Measurements from ENCODE around the gene OR10A7.

Gene OR10A7

DNA sequence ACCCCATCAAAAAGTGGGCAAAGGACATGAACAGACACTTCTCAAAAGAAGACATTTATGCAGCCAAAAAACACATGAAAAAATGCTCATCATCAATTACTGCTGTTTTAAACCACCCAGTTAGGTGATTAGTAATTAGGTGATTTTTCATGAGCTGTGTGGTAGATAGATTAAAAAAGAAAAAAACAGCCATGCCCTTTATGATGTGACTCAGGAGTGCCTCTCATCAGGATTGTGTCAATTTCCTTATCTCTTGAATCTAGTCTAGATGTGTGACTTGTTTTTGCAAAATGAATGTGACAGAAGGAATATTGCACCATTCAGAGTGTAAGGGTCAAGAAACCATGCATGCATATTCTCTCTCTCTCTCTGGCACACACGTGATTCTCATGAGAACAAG, 5.7 kb downstream of the OR10A7 start:
- H3K27ac ChIP-seq: no peak overlapping the region
- TF ChIP-seq, protein P1, sequence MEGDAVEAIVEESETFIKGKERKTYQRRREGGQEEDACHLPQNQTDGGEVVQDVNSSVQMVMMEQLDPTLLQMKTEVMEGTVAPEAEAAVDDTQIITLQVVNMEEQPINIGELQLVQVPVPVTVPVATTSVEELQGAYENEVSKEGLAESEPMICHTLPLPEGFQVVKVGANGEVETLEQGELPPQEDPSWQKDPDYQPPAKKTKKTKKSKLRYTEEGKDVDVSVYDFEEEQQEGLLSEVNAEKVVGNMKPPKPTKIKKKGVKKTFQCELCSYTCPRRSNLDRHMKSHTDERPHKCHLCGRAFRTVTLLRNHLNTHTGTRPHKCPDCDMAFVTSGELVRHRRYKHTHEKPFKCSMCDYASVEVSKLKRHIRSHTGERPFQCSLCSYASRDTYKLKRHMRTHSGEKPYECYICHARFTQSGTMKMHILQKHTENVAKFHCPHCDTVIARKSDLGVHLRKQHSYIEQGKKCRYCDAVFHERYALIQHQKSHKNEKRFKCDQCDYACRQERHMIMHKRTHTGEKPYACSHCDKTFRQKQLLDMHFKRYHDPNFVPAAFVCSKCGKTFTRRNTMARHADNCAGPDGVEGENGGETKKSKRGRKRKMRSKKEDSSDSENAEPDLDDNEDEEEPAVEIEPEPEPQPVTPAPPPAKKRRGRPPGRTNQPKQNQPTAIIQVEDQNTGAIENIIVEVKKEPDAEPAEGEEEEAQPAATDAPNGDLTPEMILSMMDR (conservative IDR thresholded peaks at IDR 0.05): no peak

DNA sequence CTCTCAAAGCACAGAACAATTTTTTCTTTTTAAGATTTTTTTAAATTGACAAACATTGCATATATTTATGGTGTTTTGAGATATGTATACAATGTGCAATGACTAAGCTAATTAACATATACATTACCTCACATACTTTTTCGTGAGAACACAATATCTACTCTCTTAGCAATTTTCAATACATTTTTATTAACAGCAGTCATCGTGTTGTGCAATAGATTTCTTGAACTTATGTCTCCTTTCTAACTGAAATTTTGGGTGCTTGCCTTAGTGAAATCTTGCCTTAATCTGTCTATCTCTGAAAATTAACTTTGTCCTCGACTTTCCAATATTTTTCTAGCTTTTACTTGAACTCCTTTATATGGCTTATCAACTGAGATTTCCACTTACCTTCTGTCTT, 6.8 kb downstream of the OR10A7 start:
- no peak overlapping the region for H3K27ac ChIP-seq
- TF ChIP-seq, protein P1 (conservative IDR thresholded peaks at IDR 0.05): no peak

DNA sequence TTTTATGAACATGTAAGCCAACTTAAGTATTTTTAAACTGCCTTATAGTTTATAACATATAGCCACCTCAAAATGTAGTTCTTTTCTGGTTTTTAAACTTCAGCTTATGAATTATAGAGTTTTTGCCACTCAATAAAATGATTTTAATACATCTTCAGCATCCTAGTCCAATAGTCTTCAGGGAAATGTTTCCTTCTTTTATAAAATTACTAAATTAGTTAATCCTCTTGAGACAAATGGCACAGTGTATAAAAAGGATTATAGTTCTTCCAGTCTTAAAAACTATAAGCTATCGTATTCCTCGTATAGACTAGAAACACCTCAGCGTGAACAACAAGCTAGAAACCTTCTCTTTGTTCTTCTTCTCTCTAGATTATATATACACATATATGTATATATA, 23.5 kb downstream of the OR10A7 start, which contains the start of gene OR6C74:
Gene OR6C74 (plus strand): TSS at position 301 of the 400 bp plus-strand sequence. CDS start 2,679 bp downstream, outside the sequence.
- H3K27ac ChIP-seq: no peak within 1 kb of the TSS
- TF ChIP-seq, protein P1 (conservative IDR thresholded peaks at IDR 0.05): no peak

DNA sequence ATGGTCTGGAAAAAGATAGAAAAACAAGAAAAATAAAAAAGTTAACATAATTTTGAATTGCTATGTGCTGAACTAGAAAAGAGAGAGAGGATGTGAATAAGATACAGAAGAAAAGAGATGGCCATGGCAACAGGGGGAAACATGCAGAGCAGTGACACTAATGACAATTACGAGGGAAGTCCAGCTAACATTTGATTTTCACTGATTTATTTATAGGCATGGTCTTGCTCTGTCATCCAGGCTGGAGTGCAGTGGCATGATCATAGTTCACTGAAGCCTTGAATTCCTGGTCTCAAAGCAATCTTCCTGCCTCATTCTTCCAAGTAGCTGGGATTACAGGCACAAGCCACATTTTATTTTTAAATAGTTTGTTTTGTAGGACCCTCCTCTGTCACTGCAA, 25.3 kb downstream of the OR10A7 start:
- H3K27ac ChIP-seq: no peak overlapping the region
- TF ChIP-seq, protein P1 (conservative IDR thresholded peaks at IDR 0.05): no peak

DNA sequence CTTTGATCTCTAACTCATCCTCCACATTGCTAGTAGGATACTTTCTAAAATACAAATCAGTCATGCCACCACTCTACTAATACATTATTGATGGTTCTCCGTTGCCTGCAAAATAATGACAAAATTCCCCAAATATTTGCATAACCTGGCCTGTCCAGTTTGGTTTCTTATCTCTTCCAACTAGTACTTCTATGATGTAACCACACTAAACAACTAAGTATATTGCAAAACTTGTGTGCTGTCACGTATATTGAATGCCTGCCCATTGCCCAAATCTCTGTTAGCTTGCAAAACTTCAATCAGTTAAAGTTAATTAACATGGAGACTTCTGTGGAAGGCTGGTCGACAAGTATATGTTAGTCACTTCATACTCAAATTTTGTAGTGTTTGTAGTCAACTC, 30.1 kb downstream of the OR10A7 start:
- TF ChIP-seq, protein P1 (conservative IDR thresholded peaks at IDR 0.05): no peak

DNA sequence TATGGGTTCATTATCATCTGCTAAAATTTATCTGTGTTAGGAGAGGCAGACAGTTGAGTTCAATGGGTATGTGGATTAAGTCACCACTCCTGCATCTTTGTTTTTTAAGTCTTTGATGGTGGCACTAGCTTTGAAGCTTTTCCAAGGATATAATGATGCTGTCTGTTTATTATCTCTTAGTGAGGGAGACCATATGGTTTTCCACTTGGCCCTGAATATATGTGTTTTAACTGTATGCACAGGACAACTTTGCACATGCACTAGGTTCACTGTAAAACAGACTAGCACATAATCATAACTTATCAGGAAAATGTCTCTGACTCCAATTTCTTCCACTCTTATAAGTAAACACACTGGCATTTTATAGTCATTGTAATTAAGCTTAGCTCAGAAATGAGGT, 32.5 kb downstream of the OR10A7 start:
- H3K27ac ChIP-seq: no peak overlapping the region
- TF ChIP-seq, protein P1 (conservative IDR thresholded peaks at IDR 0.05): no peak

More for the DNA sequence above, 30.1 kb downstream of the OR10A7 start:
- no peak overlapping the region for H3K27ac ChIP-seq

DNA sequence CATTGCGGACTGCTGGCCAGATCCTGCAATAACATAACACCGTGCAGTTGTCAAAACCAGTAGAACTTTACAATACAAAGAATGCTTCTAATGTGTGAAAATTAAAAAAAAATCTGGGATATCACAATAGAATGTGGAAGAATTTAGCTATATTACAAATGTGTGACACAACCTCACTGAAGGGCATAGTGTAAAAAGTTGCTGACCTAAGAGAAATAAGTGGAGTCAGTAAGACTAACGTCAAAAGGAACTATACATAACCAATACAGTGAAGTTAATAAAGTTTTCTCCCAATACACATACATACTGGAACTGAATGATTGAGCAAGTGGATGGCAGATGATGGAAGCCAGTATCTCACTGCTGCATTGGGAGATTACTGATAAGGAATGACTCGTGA, 36.0 kb downstream of the OR10A7 start:
- TF ChIP-seq, protein P1 (conservative IDR thresholded peaks at IDR 0.05): no peak
- H3K27ac ChIP-seq: no peak overlapping the region
